H9 (cell line): ENCODE results near the gene TESK1. TPM values are rescaled to one million over a fixed set of nuclear protein-coding genes. Genes with fewer than 3 reads are reported as not detected.

Source experiments
- DNase-seq: peaks from one replicate; pipeline ENCODE4 v3.0.0-alpha.2; 2017
- H2AFZ ChIP-seq: one replicate; pipeline ENCODE4 v1.6.1; 2013; ENCODE audit warnings: mild to moderate bottlenecking, low read length, control low read depth, moderate library complexity
- H2AK5ac ChIP-seq: 2 replicates; pipeline ENCODE4 v1.6.1; 2013; ENCODE audit warnings: low read length, control low read depth, mixed read lengths; ENCODE audit not compliant: insufficient read length
- H2BK120ac ChIP-seq: one replicate; pipeline ENCODE4 v1.6.1; 2013; ENCODE audit warnings: low read depth, mild to moderate bottlenecking, low read length, control low read depth, inconsistent platforms; ENCODE audit not compliant: poor library complexity, severe bottlenecking
- H2BK12ac ChIP-seq: 2 replicates; pipeline ENCODE4 v1.6.1; 2013; ENCODE audit warnings: low read length, control low read depth, mixed read lengths, low read depth; ENCODE audit not compliant: insufficient read length
- H2BK15ac ChIP-seq: 2 replicates; pipeline ENCODE4 v1.6.1; 2013; ENCODE audit warnings: low read depth, low read length, control low read depth
- H2BK20ac ChIP-seq: one replicate; pipeline ENCODE4 v1.6.1; 2013; ENCODE audit warnings: low read depth, mild to moderate bottlenecking, low read length, control low read depth, inconsistent platforms; ENCODE audit not compliant: poor library complexity, severe bottlenecking
- H2BK5ac ChIP-seq: 2 replicates; pipeline ENCODE4 v1.6.1; 2013; ENCODE audit warnings: low read length, control low read depth, mixed read lengths; ENCODE audit not compliant: insufficient read length
- H3K14ac ChIP-seq: 2 replicates; pipeline ENCODE4 v1.6.1; 2013; ENCODE audit warnings: low read length, control low read depth; ENCODE audit not compliant: insufficient read depth
- H3K18ac ChIP-seq: 2 replicates; pipeline ENCODE4 v1.6.1; 2013; ENCODE audit warnings: low read depth, mild to moderate bottlenecking, mixed read lengths, low read length, control low read depth; ENCODE audit not compliant: insufficient read length
- H3K23ac ChIP-seq: 2 replicates; pipeline ENCODE4 v1.6.1; 2013; ENCODE audit warnings: low read length, control low read depth, mixed read lengths, low read depth; ENCODE audit not compliant: insufficient read length
- H3K23me2 ChIP-seq: 2 replicates; pipeline ENCODE4 v1.6.1; 2013; ENCODE audit warnings: low read depth, mild to moderate bottlenecking, mixed read lengths, low read length, control low read depth; ENCODE audit not compliant: insufficient read length, poor library complexity, severe bottlenecking
- H3K27ac ChIP-seq: 2 replicates; pipeline ENCODE4 v1.5.1; 2013; ENCODE audit warnings: low read length, control low read depth, mixed read lengths, low read depth; ENCODE audit not compliant: insufficient read length
- H3K27me3 ChIP-seq: 2 replicates; pipeline ENCODE4 v1.6.1; 2013; ENCODE audit warnings: low read length, control low read depth, inconsistent platforms; ENCODE audit not compliant: insufficient read depth
- H3K4ac ChIP-seq: 2 replicates; pipeline ENCODE4 v1.6.1; 2013; ENCODE audit warnings: low read depth, mild to moderate bottlenecking, control low read depth, inconsistent platforms, low read length, moderate library complexity
- H3K4me1 ChIP-seq: 2 replicates; pipeline ENCODE4 v1.6.1; 2013; ENCODE audit warnings: low read length, control low read depth, inconsistent platforms; ENCODE audit not compliant: insufficient read depth
- H3K4me2 ChIP-seq: 2 replicates; pipeline ENCODE4 v1.6.1; 2013; ENCODE audit warnings: low read length, control low read depth, mixed read lengths; ENCODE audit not compliant: insufficient read length, insufficient read depth
- H3K56ac ChIP-seq: 2 replicates; pipeline ENCODE4 v1.6.1; 2013; ENCODE audit warnings: low read depth, mild to moderate bottlenecking, mixed read lengths, low read length, control low read depth; ENCODE audit not compliant: insufficient read length
- H3K79me1 ChIP-seq: 2 replicates; pipeline ENCODE4 v1.6.1; 2013; ENCODE audit warnings: low read depth, mild to moderate bottlenecking, moderate library complexity, low read length, control low read depth, inconsistent platforms; ENCODE audit not compliant: insufficient read depth, poor library complexity, severe bottlenecking
- H3K79me2 ChIP-seq: 2 replicates; pipeline ENCODE4 v1.6.1; 2013; ENCODE audit warnings: low read length, control low read depth, inconsistent platforms; ENCODE audit not compliant: insufficient read depth
- H3K9ac ChIP-seq: 2 replicates; pipeline ENCODE4 v1.6.1; 2013; ENCODE audit warnings: low read length, control low read depth, mixed read lengths; ENCODE audit not compliant: insufficient read length; ENCODE audit errors: extremely low read depth
- H3K9me3 ChIP-seq: one replicate; pipeline ENCODE4 v1.6.1; 2013; ENCODE audit warnings: low read depth, low read length, inconsistent platforms; ENCODE audit not compliant: control insufficient read depth
- H3T11ph ChIP-seq: one replicate; pipeline ENCODE4 v1.6.1; 2013; ENCODE audit warnings: mild to moderate bottlenecking, low read length, control low read depth, inconsistent platforms
- H4K20me1 ChIP-seq: one replicate; pipeline ENCODE4 v1.6.1; 2013; ENCODE audit not compliant: control insufficient read depth, insufficient read length, insufficient read depth
- H4K5ac ChIP-seq: 2 replicates; pipeline ENCODE4 v1.6.1; 2013; ENCODE audit warnings: low read depth, mild to moderate bottlenecking, mixed read lengths, low read length, control low read depth; ENCODE audit not compliant: insufficient read length
- H4K8ac ChIP-seq: replicated peaks from 2 replicates; pipeline ENCODE4 v1.6.1; 2013; ENCODE audit warnings: low read length, control low read depth, mixed read lengths, low read depth; ENCODE audit not compliant: insufficient read length
- H4K91ac ChIP-seq: 2 replicates; pipeline ENCODE4 v1.6.1; 2013; ENCODE audit warnings: low read depth, mild to moderate bottlenecking, moderate library complexity, mixed read lengths, low read length, control low read depth; ENCODE audit not compliant: insufficient read length
- H3K27ac Mint-ChIP-seq, 3 experiments: 2 replicates in 2 of 3; 3 replicates in 1 of 3; pipeline ENCODE4 v1.8.0; 2020 to 2021; ENCODE audit warnings: mixed read lengths in 3 of 3, mild to moderate bottlenecking in 1 of 3, moderate library complexity in 1 of 3
- H3K27me3 Mint-ChIP-seq: 2 replicates; pipeline ENCODE4 v1.8.0; 2021; ENCODE audit warnings: low read depth, mild to moderate bottlenecking, moderate library complexity, mixed read lengths
- H3K36me3 Mint-ChIP-seq, 3 experiments: 2 replicates in 2 of 3; 3 replicates in 1 of 3; pipeline ENCODE4 v1.8.0; 2020 to 2021; ENCODE audit warnings: low read depth in 3 of 3, mixed read lengths in 3 of 3; ENCODE audit not compliant: insufficient read depth in 1 of 3
- H3K4me1 Mint-ChIP-seq, 2 experiments: 2 replicates each; pipeline ENCODE4 v1.8.0; 2020; ENCODE audit warnings: mixed read lengths in 2 of 2
- H3K4me3 Mint-ChIP-seq, 2 experiments: 2 replicates in 1 of 2; 3 replicates in 1 of 2; pipeline ENCODE4 v1.8.0; 2020 to 2021; ENCODE audit warnings: mild to moderate bottlenecking in 2 of 2, mixed read lengths in 2 of 2, moderate library complexity in 1 of 2
- H3K9me3 Mint-ChIP-seq, 2 experiments: 2 replicates in 1 of 2; 3 replicates in 1 of 2; pipeline ENCODE4 v1.8.0; 2020; ENCODE audit warnings: mild to moderate bottlenecking in 2 of 2, mixed read lengths in 2 of 2, moderate library complexity in 1 of 2
- WGBS: extraction: QIAGEN DNeasy Blood & Tissue Kit; methylation state at CpG from one replicate; pipeline ENCODE4 v1.1.7; 2013; ENCODE audit warnings: missing lambda C conversion rate, low lambda C conversion rate, mixed read lengths; ENCODE audit not compliant: insufficient read length; ENCODE audit errors: extremely low coverage; 5-methylcytosine and 5-hydroxymethylcytosine counted together
- total RNA-seq: library from RNA; stranded (reverse); gene quantifications from 2 replicates; pipeline ENCODE4 v1.2.1, GENCODE V29; 2021
- TF ChIP-seq, protein P1 (sequence below): fragments of 200-600 bp; sonication (generic); conservative IDR thresholded peaks from 3 replicates; pipeline ENCODE4 v1.8.0; 2021; ENCODE audit warnings: antibody characterized with exemption, mild to moderate bottlenecking

TESK1 gene
- total RNA-seq, 1 experiment from 2014 or later: 28.6 TPM

DNA sequence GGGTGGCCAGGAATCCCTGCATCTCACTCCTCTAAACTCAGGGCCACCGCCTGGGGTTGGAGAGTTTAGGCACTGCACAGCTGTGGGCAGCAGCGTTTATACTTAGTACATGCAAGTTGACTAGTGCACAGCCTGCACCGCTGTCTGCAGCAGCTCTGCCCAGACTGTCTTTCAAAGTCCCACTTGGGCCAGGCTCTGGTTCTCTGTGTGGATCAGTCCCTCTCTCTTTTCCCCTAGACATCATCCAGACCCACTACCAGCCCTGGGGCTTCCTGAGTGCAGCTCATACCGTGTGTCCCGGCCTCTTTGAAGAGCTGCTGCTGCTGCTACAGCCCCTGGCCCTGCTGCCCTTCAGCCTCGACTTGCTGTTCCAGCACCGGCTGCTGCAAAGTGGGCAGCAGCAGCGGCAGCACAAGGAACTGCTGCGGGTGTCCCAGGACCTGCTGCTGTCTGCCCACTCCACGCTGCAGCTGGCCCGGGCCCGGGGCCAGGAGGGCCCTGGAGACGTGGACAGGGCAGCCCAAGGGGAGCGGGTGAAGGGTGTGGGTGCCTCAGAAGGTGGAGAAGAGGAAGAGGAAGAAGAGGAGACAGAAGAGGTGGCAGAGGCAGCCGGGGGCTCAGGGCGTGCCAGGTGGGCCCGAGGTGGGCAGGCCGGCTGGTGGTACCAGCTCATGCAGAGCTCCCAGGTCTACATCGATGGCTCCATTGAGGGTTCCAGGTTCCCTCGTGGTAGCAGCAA, 45.1 kb upstream of the TESK1 start:
- H3T11ph ChIP-seq: no peak overlapping the region
- H3K14ac ChIP-seq: no peak overlapping the region
- no peaks in the 10 kb centered on the region for H3K79me1 ChIP-seq
- H3K23ac ChIP-seq: no peak overlapping the region
- no peaks in the 10 kb centered on the region for H3K9me3 Mint-ChIP-seq
- H4K91ac ChIP-seq: no peak overlapping the region
- H3K36me3 Mint-ChIP-seq: peaks cover 0 to 9% (median 0%) of the 10 kb centered on the region in 3 experiments; a peak in 4 of 7 replicates
- H4K8ac ChIP-seq: no peak overlapping the region
- DNase-seq: no peak
- H4K20me1 ChIP-seq: no peaks in the 10 kb centered on the region
- TF ChIP-seq, protein P1, sequence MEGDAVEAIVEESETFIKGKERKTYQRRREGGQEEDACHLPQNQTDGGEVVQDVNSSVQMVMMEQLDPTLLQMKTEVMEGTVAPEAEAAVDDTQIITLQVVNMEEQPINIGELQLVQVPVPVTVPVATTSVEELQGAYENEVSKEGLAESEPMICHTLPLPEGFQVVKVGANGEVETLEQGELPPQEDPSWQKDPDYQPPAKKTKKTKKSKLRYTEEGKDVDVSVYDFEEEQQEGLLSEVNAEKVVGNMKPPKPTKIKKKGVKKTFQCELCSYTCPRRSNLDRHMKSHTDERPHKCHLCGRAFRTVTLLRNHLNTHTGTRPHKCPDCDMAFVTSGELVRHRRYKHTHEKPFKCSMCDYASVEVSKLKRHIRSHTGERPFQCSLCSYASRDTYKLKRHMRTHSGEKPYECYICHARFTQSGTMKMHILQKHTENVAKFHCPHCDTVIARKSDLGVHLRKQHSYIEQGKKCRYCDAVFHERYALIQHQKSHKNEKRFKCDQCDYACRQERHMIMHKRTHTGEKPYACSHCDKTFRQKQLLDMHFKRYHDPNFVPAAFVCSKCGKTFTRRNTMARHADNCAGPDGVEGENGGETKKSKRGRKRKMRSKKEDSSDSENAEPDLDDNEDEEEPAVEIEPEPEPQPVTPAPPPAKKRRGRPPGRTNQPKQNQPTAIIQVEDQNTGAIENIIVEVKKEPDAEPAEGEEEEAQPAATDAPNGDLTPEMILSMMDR: no peak
- WGBS: no CpG with 5 or more reads among the region's 20 CpGs
- H3K4me2 ChIP-seq: no peak overlapping the region
- H3K4ac ChIP-seq: no peak overlapping the region
- H3K4me3 Mint-ChIP-seq: no peak overlapping the region
- peak overlapping the region in 1 of 3 experiments; percentile 52; a peak in 1 of 7 replicates for H3K27ac Mint-ChIP-seq
- no peak overlapping the region for H2BK120ac ChIP-seq
- H2BK12ac ChIP-seq: no peak overlapping the region
- H3K9ac ChIP-seq: no peak overlapping the region
- peaks cover 8 to 16% of the 10 kb centered on the region in 2 experiments for H3K4me1 Mint-ChIP-seq
- no peak overlapping the region for H4K5ac ChIP-seq
- H3K56ac ChIP-seq: no peak overlapping the region
- H3K23me2 ChIP-seq: no peaks in the 10 kb centered on the region
- no peaks in the 10 kb centered on the region for H3K9me3 ChIP-seq
- H3K27me3 ChIP-seq: no peaks in the 10 kb centered on the region
- H3K79me2 ChIP-seq: no peaks in the 10 kb centered on the region
- no peak overlapping the region for H3K27ac ChIP-seq
- no peaks in the 10 kb centered on the region for H3K27me3 Mint-ChIP-seq
- H2AFZ ChIP-seq: no peak overlapping the region
- no peak overlapping the region for H2AK5ac ChIP-seq
- no peak overlapping the region for H2BK5ac ChIP-seq
- no peaks in the 10 kb centered on the region for H3K4me1 ChIP-seq
- H3K18ac ChIP-seq: no peak overlapping the region
- H2BK15ac ChIP-seq: no peak overlapping the region
- no peak overlapping the region for H2BK20ac ChIP-seq
